DOHH2 (cell line): ENCODE data around the gene WWOX.

Experiments
- H3F3A ChIP-seq: fragments of 200-600 bp; sonication (generic), shearing (Covaris generic); 2 replicates; pipeline ENCODE4 v1.6.0; 2016; ENCODE audit warnings: antibody characterized with exemption, mild to moderate bottlenecking; ENCODE audit not compliant: control insufficient read depth, insufficient read depth
- H3K27ac ChIP-seq: fragments of 200-600 bp; sonication (generic); 2 replicates; pipeline ENCODE4 v1.5.1; 2014; ENCODE audit warnings: low read depth, mild to moderate bottlenecking, low read length, moderate library complexity
- H3K27me3 ChIP-seq: fragments of 200-600 bp; sonication (generic); 2 replicates; pipeline ENCODE4 v1.6.1; 2014; ENCODE audit warnings: mild to moderate bottlenecking, low read length, mixed read lengths; ENCODE audit not compliant: control insufficient read depth
- H3K36me3 ChIP-seq: fragments of 200-600 bp; sonication (generic); 2 replicates; pipeline ENCODE4 v1.6.1; 2014; ENCODE audit warnings: mild to moderate bottlenecking, low read length, moderate library complexity, mixed read lengths; ENCODE audit not compliant: control insufficient read depth
- H3K4me1 ChIP-seq: fragments of 200-600 bp; sonication (generic); 2 replicates; pipeline ENCODE4 v1.6.1; 2014; ENCODE audit warnings: mild to moderate bottlenecking, low read length, mixed read lengths; ENCODE audit not compliant: control insufficient read depth
- H3K4me2 ChIP-seq: fragments of 200-600 bp; sonication (generic); 2 replicates; pipeline ENCODE4 v1.6.0; 2014; ENCODE audit warnings: mild to moderate bottlenecking, low read length, moderate library complexity
- H3K4me3 ChIP-seq: fragments of 200-600 bp; sonication (generic); 2 replicates; pipeline ENCODE4 v1.5.1; 2014; ENCODE audit warnings: mild to moderate bottlenecking, low read length, mixed read lengths
- H3K79me2 ChIP-seq: fragments of 200-600 bp; sonication (generic); 2 replicates; pipeline ENCODE4 v1.6.1; 2014; ENCODE audit warnings: mild to moderate bottlenecking, low read length, mixed read lengths; ENCODE audit not compliant: control insufficient read depth
- H3K9me2 ChIP-seq: fragments of 200-600 bp; sonication (generic); replicated peaks from 2 replicates; pipeline ENCODE4 v1.6.1; 2014; ENCODE audit warnings: mild to moderate bottlenecking, low read length, mixed read lengths; ENCODE audit not compliant: control insufficient read depth
- H3K9me3 ChIP-seq: fragments of 200-600 bp; sonication (generic); 2 replicates; pipeline ENCODE4 v1.6.1; 2014; ENCODE audit warnings: antibody characterized with exemption, low read length, mixed read lengths; ENCODE audit not compliant: control insufficient read depth, insufficient read depth
- H4K20me1 ChIP-seq: fragments of 200-600 bp; sonication (generic); 2 replicates; pipeline ENCODE4 v1.6.0; 2014; ENCODE audit warnings: low read depth, mild to moderate bottlenecking, antibody characterized with exemption, low read length, moderate library complexity; ENCODE audit not compliant: control insufficient read depth, insufficient read depth
- CTCF ChIP-seq: fragments of 200-600 bp; sonication (generic); IDR thresholded peaks from one replicate; pipeline ENCODE4 v1.5.1; 2014; ENCODE audit warnings: antibody characterized with exemption, mild to moderate bottlenecking, low read depth, low read length; ENCODE audit not compliant: poor library complexity, severe bottlenecking
- EZH2phosphoT487 ChIP-seq: fragments of 200-600 bp; sonication (generic); IDR thresholded peaks from 2 replicates; pipeline ENCODE4 v1.6.1; 2017; ENCODE audit warnings: borderline replicate concordance, mild to moderate bottlenecking, antibody characterized with exemption, low read length, moderate library complexity, mixed read lengths

WWOX gene

DNA sequence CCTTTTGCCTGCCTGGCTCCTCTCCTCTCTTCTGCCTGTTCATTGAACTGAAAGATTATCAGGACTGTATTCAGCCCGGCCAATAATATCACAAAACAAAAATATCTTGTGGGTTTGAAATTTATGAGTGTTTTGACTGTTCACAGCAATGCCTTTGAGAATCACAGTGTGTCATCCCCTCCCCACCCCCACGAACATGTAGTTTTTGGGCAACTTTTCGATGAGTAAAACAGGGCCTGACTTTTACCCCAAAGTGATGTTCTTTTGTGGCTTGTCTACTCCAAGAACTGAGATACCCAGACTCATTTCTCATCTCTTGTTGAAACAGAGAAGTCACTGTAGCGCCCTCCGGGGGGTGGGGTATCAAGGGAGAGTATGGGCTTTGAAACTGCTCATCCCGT lies 675.7 kb downstream of the WWOX start:
- TF ChIP-seq CTCF (no peak), EZH2phosphoT487 (no peak)
- no peak overlapping the region for H3K4me2 ChIP-seq

DNA sequence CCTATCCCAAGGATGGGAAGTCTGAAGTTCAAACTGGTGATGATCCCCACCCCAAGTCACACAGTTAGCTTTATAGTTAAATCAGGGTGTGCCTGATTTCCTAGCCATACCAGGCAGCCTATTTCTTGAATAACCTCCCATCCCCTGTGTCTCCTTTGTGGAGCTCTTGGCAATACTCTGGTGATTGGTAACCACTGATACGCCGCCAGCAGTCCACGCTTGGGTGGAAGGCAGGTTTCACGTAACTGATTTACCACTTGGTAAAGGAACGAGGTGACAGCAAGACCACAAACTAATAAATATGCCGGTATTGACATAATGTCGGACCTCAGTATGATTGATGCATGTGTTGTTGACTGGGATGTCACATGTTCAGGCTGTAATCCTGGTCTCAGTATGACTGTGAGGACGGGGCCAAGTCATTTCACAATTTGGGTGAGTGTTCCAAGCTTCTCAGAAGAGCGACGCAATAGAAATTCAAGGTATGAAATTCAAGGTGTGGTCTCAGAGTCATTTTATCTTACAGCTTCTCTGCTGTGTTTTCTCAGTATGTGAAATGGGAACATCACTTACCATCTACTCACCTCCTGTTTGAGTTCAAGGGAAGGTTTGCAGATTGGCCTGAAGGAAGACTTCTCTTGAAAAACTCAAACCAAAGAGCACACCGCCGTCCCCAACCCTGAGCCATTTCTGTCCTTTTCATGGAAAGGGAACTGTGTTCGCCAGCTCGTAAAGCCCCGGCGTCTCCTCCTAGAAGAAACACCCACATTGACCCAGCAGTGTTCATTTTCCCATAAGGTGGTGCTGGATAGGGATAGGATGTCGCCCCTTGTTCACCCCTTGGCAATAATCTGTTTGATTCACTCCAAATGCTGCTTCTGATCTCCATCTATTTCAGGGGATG lies 678.9 kb downstream of the WWOX start:
- no peaks in the 10 kb centered on the region for H3K27me3 ChIP-seq
- H3K4me1 ChIP-seq: no peaks in the 10 kb centered on the region
- no peak overlapping the region for H3K4me3 ChIP-seq
- H3K79me2 ChIP-seq: no peaks in the 10 kb centered on the region
- no peak overlapping the region for H3K27ac ChIP-seq
- no peak for TF ChIP-seq CTCF
- no peak for TF ChIP-seq EZH2phosphoT487
- H3K4me2 ChIP-seq: no peak overlapping the region
- no peaks in the 10 kb centered on the region for H3K9me2 ChIP-seq
- no peaks in the 10 kb centered on the region for H3K9me3 ChIP-seq
- H3F3A ChIP-seq: no peaks in the 10 kb centered on the region
- no peaks in the 10 kb centered on the region for H3K36me3 ChIP-seq
- H4K20me1 ChIP-seq: no peaks in the 10 kb centered on the region

More for the DNA sequence above, 675.7 kb downstream of the WWOX start:
- no peaks in the 10 kb centered on the region for H3K9me3 ChIP-seq
- no peaks in the 10 kb centered on the region for H3K4me1 ChIP-seq
- no peaks in the 10 kb centered on the region for H3K9me2 ChIP-seq
- no peak overlapping the region for H3K4me3 ChIP-seq
- H3K36me3 ChIP-seq: no peaks in the 10 kb centered on the region
- H3K79me2 ChIP-seq: no peaks in the 10 kb centered on the region
- no peaks in the 10 kb centered on the region for H4K20me1 ChIP-seq
- no peaks in the 10 kb centered on the region for H3K27me3 ChIP-seq
- no peaks in the 10 kb centered on the region for H3F3A ChIP-seq
- no peak overlapping the region for H3K27ac ChIP-seq

DNA sequence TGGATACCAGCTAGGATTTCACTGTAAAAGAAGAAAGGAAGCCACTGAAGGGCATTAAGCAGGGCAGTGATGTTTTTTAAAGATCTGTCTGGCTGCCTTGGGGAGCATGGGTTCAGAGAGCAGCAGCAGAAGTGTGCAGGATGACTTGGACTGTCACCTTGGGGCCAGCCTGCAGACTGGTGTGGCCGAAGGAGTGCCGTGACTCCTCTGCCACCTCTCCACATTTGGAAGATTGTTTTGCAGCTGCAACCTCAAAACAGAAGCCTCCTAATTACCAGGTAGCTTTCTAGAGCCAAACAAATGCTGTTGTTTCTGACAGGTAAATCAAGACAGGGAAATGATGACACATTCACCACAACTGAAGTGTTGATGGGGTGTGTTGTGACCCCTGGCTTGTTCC lies 681.4 kb downstream of the WWOX start:
- no peaks in the 10 kb centered on the region for H4K20me1 ChIP-seq
- H3K27me3 ChIP-seq: no peaks in the 10 kb centered on the region
- H3K4me3 ChIP-seq: no peak overlapping the region
- H3K9me2 ChIP-seq: no peaks in the 10 kb centered on the region
- H3K4me1 ChIP-seq: no peaks in the 10 kb centered on the region
- TF ChIP-seq CTCF: no peak
- TF ChIP-seq EZH2phosphoT487: no peak
- no peaks in the 10 kb centered on the region for H3K9me3 ChIP-seq
- no peaks in the 10 kb centered on the region for H3F3A ChIP-seq
- no peaks in the 10 kb centered on the region for H3K36me3 ChIP-seq
- H3K79me2 ChIP-seq: no peaks in the 10 kb centered on the region
- H3K27ac ChIP-seq: no peak overlapping the region
- no peak overlapping the region for H3K4me2 ChIP-seq
